AG10803 (cell line): ENCODE measurements around the gene FOXP1.

Experiments used
- DNase-seq: peaks from one replicate; pipeline ENCODE4 v3.0.0; 2010; ENCODE audit warnings: low read depth
- H3K4me3 ChIP-seq: 2 replicates; pipeline ENCODE4 v1.5.1; 2011; ENCODE audit warnings: mild to moderate bottlenecking, low read length, control low read depth
- TF ChIP-seq, protein P1 (sequence below): conservative IDR thresholded peaks from 2 replicates; pipeline ENCODE4 v1.5.1; 2011; ENCODE audit warnings: mild to moderate bottlenecking, low read length, control low read depth, inconsistent platforms

The FOXP1 gene

DNA sequence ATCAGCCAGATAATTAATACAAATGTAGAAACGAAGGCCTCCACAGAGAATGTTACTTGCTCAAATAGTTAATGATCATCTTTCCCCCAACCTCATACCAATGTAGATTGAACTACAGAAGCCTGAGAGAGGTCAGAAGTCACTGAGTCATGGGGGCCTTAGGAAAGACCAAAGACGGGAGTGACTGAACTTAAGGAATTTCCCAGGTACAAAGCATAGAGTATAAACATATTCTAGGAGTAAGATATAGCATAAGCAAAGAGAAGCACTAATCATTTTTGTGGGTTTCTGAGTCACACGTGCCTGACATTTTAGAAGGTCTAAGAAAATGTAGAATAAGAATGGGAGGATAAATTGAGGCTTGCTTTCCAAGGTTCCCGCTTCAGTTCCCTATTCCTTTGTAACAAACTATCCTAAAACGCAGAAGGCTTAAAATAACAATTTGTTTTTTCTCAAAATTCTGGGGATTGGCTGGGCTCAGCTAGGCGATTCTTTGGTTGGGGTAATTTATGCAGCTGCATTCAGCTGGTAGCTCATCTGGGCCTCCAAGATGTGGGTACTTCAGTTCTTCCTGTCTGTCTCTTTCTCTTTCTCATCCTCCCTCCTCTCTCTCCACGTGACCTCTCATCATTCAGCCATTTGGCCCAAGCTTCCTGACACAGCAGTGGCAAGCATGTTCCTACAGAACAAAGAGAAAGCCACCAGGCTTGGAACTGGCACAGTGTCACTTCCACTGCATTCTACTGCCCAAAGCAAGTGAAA lies 422.6 kb downstream of the FOXP1 start:
- H3K4me3 ChIP-seq, result no peak overlapping the region
- TF ChIP-seq, protein P1, sequence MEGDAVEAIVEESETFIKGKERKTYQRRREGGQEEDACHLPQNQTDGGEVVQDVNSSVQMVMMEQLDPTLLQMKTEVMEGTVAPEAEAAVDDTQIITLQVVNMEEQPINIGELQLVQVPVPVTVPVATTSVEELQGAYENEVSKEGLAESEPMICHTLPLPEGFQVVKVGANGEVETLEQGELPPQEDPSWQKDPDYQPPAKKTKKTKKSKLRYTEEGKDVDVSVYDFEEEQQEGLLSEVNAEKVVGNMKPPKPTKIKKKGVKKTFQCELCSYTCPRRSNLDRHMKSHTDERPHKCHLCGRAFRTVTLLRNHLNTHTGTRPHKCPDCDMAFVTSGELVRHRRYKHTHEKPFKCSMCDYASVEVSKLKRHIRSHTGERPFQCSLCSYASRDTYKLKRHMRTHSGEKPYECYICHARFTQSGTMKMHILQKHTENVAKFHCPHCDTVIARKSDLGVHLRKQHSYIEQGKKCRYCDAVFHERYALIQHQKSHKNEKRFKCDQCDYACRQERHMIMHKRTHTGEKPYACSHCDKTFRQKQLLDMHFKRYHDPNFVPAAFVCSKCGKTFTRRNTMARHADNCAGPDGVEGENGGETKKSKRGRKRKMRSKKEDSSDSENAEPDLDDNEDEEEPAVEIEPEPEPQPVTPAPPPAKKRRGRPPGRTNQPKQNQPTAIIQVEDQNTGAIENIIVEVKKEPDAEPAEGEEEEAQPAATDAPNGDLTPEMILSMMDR, result no peak
- no peak for DNase-seq

DNA sequence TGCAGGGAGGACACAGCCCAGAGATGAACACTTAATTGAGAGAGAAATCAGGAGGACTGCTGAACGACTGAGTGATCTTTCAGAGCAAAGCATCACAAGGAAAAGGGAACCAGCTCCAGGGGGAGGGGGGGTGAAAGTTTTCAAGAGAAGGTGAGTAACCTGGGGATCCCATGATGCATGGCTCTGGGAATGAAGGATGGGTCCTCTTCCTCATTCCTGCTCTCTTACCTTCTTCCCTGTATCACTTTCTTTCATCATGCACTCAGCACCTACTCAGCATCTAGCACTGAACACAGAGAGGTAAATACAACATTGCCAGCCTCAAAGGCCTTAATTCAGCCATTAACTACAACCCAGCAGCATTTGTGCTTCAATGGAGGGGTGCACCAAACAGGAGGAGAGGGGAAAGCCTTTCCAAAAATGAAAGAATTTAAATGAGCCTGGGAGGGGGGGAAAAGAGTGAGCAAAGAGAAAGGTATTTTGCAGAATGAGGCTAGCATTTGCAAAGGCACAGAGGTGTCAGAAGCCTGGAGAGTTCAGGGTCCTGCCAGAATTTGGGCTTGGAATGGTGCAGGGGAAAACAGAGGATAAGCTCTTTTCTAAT lies 427.4 kb downstream of the FOXP1 start:
- TF ChIP-seq, protein P1, result no peak
- DNase-seq, result no peak
- H3K4me3 ChIP-seq, result no peak overlapping the region

DNA sequence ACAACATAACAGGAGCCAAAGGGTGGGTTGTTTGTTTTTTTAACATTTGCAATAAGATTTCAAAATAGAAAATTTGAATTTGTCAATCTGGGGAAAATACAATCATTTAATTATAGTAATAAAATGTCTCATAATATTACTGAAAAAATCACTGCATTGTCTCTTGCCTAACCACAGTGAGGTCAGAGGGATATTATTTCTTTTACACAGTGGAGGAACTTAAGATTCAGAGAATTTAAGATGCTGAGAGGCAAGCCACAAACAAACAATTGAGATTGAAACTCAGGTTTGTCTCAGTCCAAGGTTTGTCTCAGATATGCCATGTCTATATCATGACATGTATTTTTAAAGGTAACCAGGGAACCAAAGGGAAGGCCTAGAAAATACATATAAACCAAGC lies 428.7 kb downstream of the FOXP1 start:
- DNase-seq, result no peak
- TF ChIP-seq, protein P1, result no peak
- no peak overlapping the region for H3K4me3 ChIP-seq

DNA sequence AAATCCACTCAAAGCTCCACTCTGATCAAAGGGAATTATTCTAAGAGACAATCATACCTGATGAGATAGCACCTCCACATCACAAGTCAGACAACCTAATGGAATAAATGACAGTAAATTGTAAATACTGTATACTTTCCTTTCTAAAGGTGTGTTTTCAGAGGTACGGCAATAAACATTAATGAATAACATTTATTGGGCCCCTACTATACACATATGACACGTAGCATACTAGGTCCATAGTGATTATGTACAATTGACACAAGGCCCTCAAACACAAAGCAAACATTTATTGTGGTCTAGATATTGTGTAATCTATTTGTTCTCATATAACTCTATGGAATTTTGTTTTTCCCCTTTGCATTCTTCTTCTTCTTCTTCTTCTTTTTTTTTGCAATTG lies 429.8 kb downstream of the FOXP1 start:
- DNase-seq, result no peak
- TF ChIP-seq, protein P1, result no peak
- no peak overlapping the region for H3K4me3 ChIP-seq

DNA sequence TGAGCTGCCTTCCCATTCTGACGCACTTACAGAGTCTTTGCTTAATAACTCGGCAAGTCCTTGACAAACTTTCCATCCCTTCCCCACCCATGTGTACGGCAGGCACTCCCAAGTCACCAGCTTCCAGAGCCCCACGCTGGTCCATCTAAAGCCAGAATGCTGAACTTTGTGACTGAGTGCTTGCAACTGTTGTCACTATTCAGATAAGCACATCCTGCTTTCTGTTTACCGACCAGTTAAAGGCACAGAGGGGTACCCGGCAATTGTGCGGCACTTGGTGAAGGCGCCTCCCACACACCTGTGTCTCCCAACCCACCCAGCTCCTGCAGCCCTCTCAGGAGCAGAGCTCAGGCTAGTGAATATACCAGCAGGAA lies 430.6 kb downstream of the FOXP1 start:
- no peak for DNase-seq
- TF ChIP-seq, protein P1, result no peak
- H3K4me3 ChIP-seq, result no peak overlapping the region

DNA sequence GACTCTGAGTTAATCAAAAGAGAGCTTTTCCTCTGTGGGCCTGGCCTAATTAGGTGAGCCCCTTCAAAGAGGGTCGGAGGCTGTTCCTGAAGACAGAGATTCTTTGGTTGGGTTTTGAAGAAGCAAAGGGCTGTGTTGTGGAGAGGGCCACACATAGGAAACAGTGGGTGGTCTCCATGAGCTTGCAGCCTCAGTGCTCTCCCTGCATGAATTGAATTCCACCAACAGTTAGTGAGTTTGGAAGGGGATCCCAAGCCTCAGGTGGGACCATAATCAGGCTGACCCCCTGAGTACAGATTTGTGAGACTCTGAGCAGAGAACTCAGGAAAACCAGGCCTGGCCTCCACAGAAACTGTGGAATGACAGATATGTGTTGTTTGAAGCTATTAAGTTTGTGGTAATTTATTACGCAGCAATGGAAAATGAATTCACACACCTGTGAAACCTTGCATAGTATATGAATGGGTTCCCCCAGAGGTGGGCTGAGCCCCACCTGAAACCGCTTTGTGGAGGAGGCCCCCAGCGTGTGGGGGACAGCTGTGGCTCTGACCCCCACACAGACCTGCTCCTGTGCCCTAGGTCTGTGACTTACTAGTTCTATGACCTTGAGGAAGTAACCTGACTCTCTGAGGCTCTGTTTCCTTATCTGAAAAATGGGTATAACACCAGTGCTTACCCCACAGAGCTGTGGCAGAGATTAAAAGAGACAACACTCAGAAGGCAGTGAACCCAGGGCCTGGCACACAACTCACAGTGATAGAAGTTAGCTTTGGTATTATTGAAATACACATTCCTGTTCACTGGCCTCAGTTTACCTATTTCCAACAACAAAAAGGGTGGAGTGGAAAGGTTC lies 431.3 kb downstream of the FOXP1 start:
- no peak overlapping the region for H3K4me3 ChIP-seq
- TF ChIP-seq, protein P1, result no peak
- no peak for DNase-seq
